ENCODE data around the gene SLC38A10. TPM values are rescaled to one million over a fixed set of nuclear protein-coding genes. Genes with fewer than 3 reads are reported as not detected.

Gene SLC38A10
- total and polyA plus RNA-seq, 2 of the 13 experiments (the other 11 are each of a cell fraction or from before 2014, with no cell fraction given): 23.4 to 55.8 TPM

GRCh38 chr17:81339191-81339533 lies 44.1 kb upstream of the SLC38A10 start (continued):
- TF ChIP-seq, protein P1, sequence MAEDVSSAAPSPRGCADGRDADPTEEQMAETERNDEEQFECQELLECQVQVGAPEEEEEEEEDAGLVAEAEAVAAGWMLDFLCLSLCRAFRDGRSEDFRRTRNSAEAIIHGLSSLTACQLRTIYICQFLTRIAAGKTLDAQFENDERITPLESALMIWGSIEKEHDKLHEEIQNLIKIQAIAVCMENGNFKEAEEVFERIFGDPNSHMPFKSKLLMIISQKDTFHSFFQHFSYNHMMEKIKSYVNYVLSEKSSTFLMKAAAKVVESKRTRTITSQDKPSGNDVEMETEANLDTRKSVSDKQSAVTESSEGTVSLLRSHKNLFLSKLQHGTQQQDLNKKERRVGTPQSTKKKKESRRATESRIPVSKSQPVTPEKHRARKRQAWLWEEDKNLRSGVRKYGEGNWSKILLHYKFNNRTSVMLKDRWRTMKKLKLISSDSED (CRISPR knock-in tag; IDR thresholded peaks at IDR 0.05): no peak
- TF ChIP-seq THYN1 (CRISPR knock-in tag; IDR thresholded peaks at IDR 0.05; ENCODE audit: borderline replicate concordance, low read depth) (no peak), MLX (CRISPR knock-in tag; IDR thresholded peaks at IDR 0.05) (0 out of 2 replicates have a peak, but pooled peaks have one; percentile 49), FOXK2 (IDR thresholded peaks at IDR 0.05) (no peak), ZNF414 (CRISPR knock-in tag; IDR thresholded peaks at IDR 0.05) (peak; percentile 4; the same call in 1 of the 2 replicates), SNAPC2 (CRISPR knock-in tag; IDR thresholded peaks at IDR 0.05) (no peak), MIER3 (CRISPR knock-in tag; IDR thresholded peaks at IDR 0.05; ENCODE audit: borderline replicate concordance) (0 out of 2 replicates have a peak, but pooled peaks have one; percentile 23), ZFP91 (CRISPR knock-in tag; IDR thresholded peaks at IDR 0.05; ENCODE audit: borderline replicate concordance) (peak; percentile 29; the same call in 1 of the 2 replicates), HDAC2 (CRISPR knock-in tag; IDR thresholded peaks at IDR 0.05) (peak; percentile 53; the same call in 1 of the 2 replicates), ATM (IDR thresholded peaks at IDR 0.05; ENCODE audit: borderline replicate concordance) (no peak), ZSCAN29 (CRISPR knock-in tag; conservative IDR thresholded peaks at IDR 0.05) (no peak), ZNF761 (CRISPR knock-in tag; conservative IDR thresholded peaks at IDR 0.05) (no peak), REL (CRISPR knock-in tag; conservative IDR thresholded peaks at IDR 0.05) (no peak), HNF4A (CRISPR knock-in tag; IDR thresholded peaks at IDR 0.05) (peak; percentile 67), DPF2 (CRISPR knock-in tag; IDR thresholded peaks at IDR 0.05; ENCODE audit: borderline replicate concordance, low read depth) (peak; percentile 16; the same call in 1 of the 2 replicates), PAXIP1 (CRISPR knock-in tag; conservative IDR thresholded peaks at IDR 0.05) (peak; percentile 49; the same call in 1 of the 2 replicates), HNRNPUL1 (IDR thresholded peaks at IDR 0.05; ENCODE audit: low read depth, low read length) (no peak)
- TF ChIP-seq, protein P2, sequence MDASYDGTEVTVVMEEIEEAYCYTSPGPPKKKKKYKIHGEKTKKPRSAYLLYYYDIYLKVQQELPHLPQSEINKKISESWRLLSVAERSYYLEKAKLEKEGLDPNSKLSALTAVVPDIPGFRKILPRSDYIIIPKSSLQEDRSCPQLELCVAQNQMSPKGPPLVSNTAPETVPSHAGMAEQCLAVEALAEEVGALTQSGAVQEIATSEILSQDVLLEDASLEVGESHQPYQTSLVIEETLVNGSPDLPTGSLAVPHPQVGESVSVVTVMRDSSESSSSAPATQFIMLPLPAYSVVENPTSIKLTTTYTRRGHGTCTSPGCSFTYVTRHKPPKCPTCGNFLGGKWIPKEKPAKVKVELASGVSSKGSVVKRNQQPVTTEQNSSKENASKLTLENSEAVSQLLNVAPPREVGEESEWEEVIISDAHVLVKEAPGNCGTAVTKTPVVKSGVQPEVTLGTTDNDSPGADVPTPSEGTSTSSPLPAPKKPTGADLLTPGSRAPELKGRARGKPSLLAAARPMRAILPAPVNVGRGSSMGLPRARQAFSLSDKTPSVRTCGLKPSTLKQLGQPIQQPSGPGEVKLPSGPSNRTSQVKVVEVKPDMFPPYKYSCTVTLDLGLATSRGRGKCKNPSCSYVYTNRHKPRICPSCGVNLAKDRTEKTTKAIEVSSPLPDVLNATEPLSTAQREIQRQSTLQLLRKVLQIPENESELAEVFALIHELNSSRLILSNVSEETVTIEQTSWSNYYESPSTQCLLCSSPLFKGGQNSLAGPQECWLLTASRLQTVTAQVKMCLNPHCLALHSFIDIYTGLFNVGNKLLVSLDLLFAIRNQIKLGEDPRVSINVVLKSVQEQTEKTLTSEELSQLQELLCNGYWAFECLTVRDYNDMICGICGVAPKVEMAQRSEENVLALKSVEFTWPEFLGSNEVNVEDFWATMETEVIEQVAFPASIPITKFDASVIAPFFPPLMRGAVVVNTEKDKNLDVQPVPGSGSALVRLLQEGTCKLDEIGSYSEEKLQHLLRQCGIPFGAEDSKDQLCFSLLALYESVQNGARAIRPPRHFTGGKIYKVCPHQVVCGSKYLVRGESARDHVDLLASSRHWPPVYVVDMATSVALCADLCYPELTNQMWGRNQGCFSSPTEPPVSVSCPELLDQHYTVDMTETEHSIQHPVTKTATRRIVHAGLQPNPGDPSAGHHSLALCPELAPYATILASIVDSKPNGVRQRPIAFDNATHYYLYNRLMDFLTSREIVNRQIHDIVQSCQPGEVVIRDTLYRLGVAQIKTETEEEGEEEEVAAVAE (CRISPR knock-in tag; IDR thresholded peaks at IDR 0.05; ENCODE audit: borderline replicate concordance): peak; percentile 7; the same call in 1 of the 2 replicates

Data from HepG2 (cell line).